ENCODE data around the gene CRYBG2.
"Not testable (repeated sequence)": the region's sequence is repeated elsewhere in the genome, so short reads cannot be mapped to it uniquely, and the experiment has no call there.

Gene CRYBG2, protein sequence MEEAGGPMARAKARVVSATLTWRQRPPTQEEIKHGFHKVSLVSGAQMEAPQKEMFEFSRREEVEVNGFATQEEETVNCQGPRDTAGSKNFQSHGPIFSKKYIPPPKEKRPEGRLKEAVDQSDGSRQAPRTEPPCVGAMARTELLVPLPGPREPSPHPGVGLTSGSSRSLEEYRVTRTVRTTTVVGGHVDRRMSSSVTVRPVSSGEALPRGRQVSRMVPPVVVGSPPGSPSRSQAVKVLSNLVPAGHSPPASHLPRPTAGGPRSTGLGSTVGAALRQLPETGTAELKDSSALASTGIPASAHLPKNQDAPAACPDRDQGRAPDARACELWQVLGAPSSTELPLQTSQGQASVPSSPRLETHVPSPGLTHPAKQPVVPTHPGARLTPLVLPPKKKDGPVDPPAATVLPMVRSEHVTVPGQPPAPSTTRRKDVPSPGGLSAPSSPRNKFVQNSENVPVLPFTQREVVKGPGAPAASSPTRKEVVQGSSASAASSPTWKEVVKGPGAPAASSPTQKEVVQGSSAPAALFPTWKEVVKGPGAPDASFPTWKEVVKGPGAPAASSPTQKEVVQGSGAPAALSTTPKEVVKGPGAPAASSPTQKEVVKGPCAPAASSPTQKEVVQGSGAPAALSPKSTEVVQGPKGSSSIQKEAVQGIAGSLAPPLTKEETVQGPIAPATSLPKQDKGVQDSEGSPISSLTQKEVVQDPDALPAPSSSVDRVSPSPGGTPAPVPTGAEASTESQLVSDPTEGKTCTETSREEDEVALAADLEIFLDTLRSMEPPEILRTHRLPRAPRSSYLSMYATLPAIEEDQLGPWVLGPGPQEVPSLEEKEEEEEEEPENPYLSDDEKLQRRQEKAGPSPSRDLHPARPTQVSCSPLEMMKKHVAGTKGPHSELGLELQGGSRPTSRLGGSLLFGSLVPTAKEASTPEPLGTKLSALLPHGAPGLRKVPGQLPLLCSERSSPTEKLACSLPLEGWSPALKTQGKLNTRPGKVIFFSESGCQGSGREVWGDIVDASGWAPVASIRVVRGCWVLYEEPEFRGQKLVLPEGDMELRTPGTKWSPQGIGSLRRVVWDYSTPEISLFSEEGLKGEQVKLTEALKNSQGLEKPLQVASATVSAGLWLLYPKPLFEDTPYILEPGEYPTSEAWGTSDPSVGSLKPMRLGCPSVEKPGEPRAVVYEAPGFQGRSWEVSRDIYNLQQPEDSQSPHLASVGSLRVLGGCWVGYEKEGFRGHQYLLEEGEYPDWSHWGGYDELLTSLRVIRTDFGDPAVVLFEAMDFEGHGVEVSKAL (N-terminal part only)

DNA sequence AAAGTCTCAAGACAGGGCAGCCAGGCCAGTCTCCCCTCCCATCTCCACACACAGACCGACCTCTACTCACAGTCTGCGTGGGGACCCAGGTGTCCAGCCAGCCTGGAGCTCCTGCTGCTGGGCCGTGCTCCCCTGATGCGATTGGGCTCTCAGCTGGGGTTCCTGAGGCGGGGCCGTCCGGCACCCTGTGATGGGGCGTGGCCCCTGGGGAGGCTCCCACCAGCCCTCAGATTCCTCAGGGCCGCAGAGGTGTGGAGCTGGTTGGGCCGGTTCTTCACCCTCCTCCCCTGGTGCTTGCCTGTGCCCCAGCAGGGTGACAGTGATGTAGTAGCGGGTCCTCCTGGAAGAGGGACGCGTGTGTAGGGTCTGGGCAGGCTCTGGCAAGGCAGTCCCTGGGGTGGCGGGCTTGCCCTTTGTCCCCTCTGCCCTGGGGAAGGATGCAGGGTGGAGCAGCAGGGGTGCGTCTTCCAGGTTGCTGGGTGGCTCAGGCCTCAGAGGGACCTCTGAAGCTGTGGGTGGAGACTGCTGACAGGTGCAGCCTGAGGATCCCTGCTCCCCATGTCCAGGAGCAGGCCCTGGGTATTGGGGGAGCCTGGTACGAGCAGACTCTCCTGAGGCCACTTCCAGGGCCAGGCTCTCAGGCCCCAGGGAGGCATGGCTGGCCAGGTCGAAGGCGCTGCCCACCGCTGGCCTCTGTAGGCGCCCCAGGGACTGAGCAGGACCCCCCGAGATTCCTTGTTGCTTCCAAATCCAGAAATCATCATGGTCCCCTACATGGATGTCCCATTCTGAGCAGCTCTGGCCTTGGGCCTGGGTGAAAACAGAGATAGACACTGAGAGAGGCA is at the start of gene CRYBG2:
Gene CRYBG2, minus strand, starts transcription at position 155 of the 845 bp plus-strand sequence. CDS start 7,473 bp downstream, outside the sequence.
- DNase-seq, result no peak

DNA sequence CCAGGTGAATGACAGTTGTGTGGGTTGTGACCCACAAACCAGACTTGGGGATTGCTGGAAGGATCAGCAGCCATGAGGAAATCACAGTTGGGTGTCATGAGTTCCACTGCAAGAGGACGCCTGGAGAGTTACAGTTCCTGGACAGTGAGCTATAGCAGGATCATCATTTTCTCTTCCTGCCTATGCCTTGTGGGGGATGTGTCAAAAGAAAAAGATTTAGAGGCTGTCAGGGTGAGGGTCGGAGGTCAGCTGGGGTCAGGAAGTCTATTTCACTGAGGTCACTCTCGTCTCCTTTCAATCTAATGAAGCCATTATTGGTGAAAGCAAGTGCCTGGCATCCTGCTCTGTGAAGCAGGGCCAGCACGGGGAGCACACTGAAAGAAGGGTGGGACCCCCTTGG is 49.7 kb upstream of the CRYBG2 start:
- DNase-seq, result no peak

DNA sequence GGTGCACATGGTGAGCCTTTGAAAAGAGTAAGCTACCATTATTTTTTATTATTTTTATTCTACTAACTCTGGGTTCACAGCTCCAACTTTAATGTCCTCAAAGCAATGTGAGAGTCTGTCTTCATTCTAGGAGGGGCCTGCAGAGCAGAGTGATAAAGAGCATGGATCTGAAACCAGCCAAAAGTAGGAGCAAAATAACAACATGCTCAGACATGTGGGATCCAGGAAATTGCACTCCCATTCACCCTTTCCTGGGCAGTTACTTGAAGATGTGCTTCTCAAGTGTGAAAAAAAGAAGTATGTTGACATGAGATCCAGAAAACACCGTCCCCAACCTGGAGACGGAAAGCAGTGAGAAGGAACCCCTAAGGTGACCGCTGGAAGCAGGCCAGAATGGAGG is 48.0 kb upstream of the CRYBG2 start:
- no peak for DNase-seq

DNA sequence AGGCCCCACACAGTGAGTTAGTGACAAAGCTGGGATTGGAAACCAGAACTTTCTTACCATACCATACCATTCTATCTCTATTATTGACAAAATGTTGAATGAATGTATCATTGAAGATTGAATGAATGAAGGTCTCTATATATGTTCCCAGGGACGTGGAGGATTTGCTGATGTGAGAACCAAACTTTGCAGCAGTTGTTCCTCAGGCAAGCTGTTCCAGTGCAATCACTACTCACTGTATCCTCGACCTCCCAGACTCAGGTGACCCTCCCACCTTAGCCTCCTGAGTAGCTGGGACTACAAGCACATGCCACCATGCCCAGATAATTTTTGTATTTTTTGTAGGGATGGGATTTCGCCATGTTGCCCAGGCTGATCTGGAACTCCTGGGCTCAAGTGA is 45.1 kb upstream of the CRYBG2 start:
- DNase-seq, result no peak

DNA sequence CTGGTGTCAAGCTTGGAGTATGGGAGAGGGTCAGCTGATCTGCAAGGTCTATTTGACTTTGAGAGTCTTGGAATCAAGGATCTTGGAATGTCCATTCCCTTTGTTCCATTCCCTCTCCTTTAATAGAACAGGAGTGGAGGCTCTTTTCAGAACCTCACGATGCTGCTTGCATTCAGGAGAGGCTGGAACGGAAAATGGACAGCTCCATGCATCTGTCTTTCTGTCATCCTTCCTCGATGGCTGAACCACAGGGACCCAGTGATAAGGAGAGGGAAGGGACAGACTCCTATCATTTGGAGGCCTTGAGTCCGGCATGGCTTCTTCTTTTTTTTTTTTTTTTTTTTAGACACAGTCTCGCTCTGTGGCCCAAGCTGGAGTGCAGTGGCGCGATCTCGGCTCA is 41.8 kb upstream of the CRYBG2 start:
- DNase-seq, result no peak

DNA sequence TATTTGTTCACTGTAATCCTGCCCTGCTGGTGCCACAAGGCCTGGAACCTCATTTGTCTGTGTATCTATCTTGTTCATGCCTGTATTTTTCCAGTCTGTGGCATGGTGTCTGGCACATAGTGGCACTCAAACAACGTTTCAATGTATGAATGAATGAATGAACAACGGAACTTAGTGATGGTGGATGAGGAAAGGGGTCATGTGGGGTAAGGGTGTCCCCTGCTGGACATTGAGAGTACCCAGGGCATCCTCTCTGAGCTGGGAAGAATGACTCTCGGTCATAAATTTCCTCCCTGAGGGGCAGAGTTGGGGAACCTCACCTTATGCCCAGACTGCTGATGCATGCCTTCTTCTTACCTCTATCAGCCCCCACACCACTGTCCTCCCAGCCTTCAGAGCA is 37.5 kb upstream of the CRYBG2 start:
- DNase-seq, result peak; percentile 71

DNA sequence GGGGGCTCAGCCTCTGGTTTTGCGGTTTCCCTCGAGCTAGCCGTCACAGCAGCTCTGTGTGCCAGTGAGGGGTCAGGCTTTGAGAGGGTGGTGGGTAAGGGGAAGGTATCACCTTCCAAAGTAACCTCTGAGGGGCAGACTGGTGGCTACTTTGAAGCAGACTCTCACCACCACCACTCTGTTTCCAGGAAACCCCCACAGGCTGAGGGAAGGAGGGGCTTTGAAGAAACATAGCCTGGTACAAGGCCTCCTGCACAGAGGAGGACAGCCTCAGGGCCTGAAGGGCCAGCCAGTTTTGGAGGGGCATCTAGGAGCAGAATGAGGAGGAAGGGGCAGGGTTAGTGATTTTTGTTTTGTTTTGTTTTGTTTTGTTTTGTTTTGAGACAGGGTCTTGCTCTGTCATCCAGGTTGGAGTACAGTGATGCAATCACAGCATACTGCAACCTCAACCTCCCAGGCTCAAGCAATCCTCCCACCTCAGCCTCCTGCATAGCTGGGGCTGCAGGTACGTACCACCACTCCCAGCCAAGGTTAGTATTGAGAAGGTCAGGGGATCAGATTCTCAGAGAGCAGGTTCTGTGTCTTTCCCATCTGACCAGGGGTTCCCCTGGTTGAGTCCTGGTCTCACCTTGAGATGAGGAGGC is 35.8 kb upstream of the CRYBG2 start:
- no peak for DNase-seq

DNA sequence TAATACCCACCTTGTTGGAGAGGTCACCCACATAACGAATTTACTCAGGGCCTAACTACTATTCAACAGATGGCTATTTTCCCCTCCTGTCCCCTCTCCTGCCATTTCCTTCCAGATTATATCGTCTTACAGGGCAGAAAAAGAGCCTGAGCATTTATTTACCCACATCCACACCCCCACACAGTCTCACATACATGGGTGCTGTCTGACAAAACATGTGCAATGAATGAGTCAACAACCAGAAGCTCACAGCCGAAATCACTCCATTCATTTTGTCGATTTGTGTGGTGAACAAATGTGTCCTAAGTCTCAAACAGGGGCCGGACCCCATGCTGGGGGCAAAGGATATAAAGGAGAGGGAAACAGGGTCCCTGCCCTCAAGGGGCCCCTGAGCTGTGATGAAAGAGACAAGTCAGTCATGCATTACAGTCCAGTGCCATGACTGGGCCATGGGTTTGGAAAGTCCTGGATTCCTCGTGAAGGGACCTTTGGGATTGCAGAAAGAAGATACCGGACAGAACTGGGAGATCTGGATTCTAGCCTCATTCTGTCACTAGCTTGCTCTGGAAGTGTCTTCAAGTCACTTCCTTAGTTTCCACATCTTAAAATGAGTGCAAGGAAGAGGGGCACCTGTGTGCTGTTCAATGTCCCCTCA is 35.0 kb upstream of the CRYBG2 start:
- DNase-seq, result no peak

DNA sequence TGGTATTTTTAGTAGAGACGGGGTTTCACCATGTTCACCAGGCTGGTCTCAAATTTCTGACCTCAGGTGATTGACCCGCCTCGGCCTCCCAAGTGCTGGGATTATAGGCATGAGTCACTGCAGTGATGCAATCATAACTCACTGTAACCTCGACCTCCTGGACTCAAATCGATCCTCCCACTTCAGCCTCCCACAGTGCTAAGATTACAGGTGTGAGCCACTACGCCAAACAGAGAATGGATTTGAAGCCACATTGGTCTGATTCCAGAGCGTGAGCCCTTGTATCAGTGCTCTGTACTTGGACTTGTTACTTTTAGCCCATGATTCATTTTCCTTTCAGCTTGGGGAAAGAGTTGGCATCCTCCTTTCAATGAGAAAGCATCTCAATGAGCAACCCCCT is 33.5 kb upstream of the CRYBG2 start:
- no peak for DNase-seq

DNA sequence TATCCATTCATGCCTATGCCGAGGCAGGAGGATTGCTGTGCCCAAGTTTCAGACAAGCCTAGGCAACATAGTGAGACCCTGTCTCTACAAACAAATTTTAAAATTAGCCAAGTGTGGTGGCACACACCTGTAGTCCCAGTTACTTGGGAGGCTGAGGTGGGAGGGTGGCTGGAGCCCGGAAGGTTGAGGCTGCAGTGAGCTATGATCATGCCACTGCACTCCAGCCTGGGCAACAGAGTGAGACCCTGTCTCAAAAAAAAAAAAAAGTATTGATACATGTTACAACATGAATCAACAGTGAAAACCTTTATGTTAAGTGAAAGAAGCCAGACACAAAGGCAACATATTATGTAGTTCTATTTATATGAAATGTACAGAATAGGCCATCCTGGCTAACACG is 31.1 kb upstream of the CRYBG2 start:
- DNase-seq, result not testable (repeated sequence)

DNA sequence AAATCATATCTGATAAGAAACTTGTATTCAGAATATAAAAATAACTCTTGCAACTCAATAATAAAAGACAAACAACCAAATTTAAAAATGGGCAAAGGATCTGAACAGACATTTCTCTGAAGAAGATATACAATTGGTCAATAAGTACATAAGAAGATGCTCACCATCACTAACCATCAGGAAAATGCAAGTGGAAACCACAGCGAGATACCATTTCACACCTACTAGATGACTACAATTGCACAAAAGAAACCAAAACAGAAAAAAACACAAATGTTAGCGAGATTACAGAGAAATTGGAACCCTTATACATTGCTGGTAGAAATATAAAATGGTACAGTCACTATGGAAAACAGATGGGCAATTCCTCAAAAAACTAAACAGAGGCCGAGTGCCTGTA is 30.1 kb upstream of the CRYBG2 start:
- peak; percentile 35 for DNase-seq

DNA sequence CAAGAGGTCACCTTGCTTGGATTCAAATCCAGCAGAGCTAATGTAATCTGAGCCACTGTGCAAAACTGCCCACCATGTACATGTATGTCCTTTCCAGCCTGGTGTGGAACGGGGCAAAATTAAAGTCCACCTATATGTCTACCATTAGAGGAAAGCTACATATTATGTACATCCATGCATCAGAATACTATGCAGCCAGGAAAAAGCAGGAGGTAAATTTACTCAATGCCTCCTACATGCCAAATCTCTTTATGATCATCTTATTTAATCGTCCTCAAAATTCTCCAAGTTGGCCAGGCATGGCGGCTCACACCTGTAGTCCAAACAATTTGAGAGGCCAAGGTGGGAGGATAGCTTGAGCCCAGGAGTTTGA is 24.9 kb upstream of the CRYBG2 start:
- no peak for DNase-seq

DNA sequence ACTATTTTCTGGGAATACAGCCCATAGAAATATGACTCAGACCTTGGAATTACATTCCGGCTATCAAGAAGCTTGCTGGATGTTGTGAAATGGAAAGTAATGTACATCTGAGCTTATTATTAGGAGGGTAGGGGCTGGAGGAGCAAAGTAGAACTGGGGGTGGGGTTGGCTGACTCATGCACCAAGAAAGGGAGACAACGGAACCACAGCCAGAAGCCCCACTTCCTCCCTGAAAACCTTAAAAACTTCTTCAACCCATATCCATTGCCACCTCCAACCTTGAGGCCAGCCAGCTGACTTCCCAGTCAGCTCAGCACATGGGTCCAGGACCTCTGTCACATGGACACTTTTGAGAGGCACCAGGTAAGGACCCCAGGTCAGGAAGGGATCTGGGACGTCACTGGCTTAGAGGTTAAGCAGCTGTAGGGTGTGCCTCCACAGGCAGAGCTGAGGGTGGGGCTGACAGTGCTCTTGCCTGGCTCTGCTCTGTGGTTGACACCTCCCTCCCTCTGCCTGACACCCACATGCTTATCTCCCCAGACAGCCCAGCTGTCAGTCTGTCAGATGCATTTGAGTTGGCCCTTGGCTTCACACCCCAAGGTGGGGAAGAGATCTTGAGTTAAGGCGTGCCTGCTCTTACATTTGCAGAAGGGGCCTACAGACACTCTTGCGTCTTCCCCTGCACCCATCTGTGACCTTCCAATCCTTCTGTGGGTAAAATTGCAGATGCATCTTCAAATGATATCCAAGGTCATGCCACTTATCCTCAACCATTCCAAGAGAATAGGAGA is 24.4 kb upstream of the CRYBG2 start:
- DNase-seq, result peak; percentile 86

DNA sequence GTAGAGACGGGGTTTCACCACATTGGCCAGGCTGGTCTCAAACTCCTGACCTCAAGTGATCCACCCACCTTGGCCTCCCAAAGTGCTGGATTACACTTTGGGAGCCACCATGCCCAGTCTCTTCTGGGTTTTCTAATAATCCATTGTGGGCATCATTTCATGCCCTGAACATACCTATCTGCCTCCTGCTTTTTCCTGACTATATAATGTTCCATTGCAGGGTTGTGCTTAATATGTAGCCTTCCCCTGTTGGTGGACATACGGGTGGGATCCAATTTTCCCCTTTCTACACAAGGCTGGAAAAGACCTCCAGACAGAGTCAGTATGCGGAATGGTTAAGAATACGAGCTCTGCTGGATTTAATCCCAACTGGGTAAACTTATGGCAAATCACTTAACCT is 22.1 kb upstream of the CRYBG2 start:
- DNase-seq, result no peak

DNA sequence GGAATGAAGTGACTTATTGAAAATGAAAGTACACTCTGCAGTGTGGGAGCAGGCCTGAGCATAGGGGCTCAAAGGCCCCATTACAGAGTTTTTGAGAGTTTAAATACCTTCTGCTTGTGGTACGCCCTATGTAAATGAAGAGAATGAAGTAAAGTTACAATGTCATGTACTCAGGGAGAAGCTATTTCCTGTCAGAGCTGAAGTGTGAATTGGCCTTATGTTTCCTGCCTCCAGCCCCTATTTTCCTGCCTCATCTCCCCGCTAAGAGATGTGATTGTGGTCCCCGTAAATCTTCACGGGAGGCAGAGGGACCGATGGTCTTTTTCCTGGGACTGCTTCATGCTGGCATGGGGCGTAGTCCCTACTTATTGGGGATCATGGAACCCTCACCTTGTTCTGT is 21.2 kb upstream of the CRYBG2 start:
- no peak for DNase-seq

DNA sequence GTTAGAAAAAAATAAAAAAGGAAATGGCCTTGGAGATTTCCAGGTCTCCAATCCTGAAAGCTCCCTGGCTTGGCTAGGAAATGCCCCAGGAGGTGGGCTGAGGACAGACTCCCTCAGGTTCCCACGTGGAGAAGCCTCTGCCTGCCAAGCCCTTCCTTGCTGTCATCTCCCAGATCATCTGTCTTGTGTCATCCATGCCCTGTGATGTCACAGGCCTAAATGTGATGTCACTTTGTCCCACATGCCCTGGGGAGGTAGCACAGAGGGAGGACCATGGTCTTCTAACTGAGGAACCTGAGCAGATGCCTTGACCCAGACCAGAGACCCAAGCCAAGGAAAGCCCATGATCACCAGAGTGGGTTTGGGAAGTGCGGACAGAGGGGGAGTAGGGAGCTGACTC is 20.4 kb upstream of the CRYBG2 start:
- DNase-seq, result not testable (repeated sequence)

DNA sequence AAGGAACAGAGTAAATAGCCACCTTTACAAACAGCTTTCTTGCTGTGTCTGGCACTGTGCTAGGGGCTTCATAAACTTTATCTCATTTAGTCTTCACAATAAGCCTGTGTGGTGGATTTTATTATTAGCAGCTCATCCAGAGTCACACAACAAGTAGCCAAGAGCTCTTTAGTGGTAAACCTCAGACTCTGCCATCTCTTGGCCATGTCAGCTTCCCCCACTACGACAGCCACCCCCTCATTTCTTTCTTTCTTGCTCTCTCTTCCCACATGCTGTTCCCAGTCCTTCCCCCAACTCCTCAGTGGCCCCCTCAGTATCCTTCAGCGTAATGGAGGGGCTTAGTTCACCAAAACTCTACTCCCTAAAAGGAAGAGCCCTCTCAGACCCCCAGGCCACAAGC is 19.9 kb upstream of the CRYBG2 start:
- no peak for DNase-seq

DNA sequence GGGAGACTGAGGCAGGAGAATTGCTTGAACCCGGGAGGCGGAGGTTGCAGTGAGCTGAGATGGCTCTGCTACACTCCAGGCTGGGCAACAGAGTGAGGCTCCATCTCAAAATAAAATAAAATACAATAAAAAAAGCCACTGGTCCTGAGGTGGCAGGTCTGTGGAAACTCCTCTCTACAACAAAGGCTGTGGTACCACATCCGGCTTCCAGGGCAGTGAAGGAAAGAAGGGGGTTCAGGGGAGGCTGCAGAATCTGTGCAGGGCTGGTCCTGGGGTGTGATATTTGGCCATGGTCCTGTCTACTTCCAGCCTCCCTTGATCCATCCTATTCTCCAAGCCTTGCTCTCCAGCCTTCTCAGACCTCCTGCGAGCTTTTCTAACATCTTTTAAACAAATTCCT is 19.4 kb upstream of the CRYBG2 start:
- DNase-seq, result peak; percentile 54

DNA sequence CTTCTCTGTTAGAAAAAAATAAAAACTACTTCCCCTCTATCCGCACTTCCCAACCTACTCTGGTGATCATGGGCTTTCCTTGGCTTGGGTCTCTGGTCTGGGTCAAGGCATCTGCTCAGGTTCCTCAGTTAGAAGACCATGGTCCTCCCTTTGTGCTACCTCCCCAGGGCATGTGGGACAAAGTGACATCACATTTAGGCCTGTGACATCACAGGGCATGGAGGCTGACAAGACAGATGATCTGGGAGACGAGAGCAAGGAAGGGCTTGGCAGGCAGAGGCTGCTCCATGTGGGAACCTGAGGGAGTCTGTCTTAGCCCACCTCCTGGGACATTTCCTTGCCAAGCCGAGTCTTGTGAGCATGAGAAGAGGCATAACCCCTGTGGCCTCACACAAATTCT is 18.7 kb upstream of the CRYBG2 start, which contains the start of gene ZNF683:
Gene ZNF683, minus strand, starts transcription at position 140 of the 400 bp plus-strand sequence. CDS start 4,179 bp downstream, outside the sequence.
- DNase-seq, result not testable (repeated sequence)

DNA sequence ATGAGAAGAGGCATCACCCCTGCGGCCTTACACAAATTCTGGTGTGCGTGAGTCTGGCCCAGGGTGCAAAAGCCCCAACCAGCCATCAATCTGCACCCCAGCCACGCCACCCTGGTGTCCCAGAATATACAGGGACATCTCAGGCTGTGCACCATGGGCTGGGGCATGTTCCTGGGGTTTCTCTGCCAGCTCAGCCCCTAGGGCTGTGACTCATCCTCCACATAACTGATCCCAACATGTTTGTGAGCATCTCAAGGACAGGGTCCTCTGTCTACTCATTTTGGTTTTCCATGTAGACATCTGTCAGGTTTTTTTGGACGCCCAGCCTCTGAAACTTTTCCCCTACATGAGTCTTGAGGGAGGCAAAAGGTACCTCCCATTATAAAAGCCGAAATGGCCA is 18.1 kb upstream of the CRYBG2 start:
- DNase-seq, result no peak

Measured in CD4-positive, alpha-beta T cell treated with Interleukin-10 for 1 hour (primary cell).